ENCODE data around the gene GOLIM4.
"Not testable (repeated sequence)": the region's sequence is repeated elsewhere in the genome, so short reads cannot be mapped to it uniquely, and the experiment has no call there.

Gene GOLIM4

DNA sequence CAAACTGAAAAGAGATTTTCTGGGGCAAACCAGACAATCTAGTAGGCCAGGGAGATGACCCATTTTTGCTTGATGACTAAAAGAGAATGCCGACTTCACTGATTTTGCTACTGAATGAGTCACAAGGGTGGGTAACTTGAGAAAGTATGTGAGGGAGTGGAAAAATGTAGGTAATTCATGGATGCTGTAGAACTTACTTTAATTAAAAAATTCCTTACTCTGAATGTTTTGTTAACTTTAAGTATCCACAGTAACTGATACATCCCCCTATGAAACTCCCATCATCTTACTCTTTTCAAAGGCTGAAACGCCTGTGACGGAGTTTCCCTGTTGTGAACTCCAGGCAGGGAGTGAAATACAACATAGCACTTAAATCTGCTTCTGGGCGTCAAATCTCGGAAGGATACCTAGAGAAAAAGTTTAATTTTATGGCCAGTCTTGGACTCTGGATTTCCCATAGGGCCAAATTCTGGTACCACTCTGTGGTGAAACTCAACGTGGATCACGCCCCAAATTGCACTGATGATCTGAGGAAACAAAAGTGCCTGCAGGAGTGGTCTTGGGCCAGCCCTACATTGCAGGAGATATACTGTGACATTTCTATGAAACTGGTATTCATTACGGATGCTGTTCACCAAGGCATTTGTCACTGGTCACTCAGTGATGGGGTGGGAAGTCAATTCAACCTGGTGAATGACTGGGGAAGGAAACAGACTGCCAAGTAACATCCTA lies 24.0 kb downstream of the GOLIM4 start:
- DNase-seq = no peak

DNA sequence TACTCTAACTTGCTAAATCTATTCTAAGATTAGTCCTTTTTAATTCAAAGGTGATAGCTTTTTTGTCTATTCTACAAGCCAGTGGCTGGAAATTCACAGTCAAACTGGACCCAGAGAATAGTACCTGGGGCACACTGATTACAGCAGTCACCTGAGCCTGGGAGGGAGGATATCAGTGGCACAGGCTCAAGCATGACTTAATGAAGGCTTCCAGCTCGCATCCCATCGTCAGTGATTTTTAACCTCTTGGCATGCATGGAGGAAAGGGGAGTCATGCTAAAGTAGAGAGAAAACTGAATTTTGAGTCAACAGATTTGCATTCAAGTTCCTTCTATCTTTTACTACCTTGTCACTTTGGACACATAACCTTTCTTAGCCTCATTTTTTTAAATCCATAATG lies 24.8 kb downstream of the GOLIM4 start:
- no peak for DNase-seq

DNA sequence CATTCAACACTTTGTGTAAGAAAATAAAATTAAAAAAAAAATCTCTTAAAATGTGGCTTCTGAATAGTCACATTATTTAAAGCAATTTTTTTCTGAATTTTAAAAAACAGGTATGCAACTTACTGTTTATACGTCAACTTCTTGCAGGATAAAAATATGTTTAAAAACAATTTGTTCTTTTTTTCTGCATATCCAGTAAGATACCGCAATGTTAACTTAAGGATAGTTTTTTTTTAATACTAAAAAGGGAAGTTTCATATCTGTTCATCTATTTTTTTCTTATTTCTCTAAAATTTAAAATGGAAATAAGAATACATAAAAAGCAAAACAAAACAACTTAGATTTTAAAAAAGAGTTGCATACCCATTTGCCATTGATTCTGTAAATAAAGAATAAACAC lies 27.4 kb downstream of the GOLIM4 start:
- no peak for DNase-seq

DNA sequence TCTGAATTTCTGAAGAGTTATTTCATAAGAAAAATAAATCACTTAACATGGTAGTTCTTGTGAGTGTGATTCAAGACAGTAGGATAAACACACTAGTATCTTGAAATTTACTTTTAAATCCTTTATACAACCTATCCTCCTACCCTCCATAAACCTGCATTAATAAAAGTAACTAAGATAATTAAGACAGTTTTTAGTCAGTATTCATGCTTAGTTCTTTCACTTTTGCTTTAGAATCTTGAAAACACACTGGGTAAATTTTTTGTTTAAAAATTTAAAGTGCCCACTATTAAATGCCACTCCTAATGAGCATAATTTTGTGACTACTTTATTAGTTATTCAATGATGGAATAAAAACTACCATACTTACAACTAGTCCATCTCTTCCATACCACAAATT lies 28.8 kb downstream of the GOLIM4 start:
- no peak for DNase-seq

DNA sequence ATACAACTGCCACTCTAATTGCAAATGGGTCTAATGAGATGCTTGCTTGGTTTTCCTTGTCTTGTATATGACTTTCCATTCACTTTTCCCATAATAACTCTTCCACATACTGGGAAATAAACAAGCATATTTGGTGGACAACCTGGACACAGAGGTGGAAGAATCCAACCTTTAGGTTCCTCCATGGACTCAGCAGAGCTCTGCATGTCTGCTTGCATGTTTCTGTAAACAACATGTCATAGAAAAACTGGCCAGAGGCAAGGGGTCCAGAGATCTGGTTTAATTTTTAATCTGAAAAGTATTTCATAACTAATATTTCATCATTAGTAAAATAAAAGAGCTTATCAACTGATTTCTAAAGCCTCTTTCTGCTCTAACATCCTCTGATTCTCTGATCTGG lies 30.2 kb downstream of the GOLIM4 start:
- no peak for DNase-seq

DNA sequence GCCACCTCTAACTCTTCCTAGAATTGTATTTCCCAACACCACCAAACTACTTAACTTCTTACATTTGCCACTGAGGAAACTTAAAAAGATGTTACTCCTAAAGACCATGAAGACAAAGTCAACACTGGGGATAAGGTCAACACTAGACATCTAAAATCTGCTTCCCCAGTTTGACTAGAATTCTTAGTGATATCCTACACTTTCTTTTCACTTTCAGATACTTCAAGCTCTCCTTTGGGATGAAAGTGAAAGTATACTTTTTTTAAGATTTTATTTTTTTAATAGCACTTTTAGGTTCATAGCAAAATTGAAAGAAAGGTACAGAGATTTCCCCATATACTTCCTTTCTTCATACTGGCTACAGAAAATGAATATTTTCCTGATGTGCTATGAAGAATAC lies 32.6 kb downstream of the GOLIM4 start:
- no peak for DNase-seq

DNA sequence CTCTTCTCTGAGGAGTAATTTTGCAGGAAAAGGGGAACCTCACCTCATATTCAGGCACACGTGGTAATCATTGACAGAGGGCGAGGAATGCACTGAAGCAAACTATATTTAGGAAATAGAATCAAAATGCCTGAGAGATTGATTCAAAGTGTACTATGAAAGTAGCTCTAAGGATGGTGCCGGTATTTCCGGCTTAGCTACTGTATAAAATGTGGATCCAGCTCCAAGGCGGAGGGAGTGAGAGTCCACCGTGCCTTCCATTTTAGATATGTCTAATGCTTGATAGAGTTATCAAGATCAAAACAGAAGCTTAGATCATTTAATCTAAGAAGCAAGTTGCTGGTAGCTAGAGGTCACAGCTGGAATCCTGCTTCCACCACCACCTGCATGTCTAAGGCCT lies 33.0 kb downstream of the GOLIM4 start:
- DNase-seq = no peak

DNA sequence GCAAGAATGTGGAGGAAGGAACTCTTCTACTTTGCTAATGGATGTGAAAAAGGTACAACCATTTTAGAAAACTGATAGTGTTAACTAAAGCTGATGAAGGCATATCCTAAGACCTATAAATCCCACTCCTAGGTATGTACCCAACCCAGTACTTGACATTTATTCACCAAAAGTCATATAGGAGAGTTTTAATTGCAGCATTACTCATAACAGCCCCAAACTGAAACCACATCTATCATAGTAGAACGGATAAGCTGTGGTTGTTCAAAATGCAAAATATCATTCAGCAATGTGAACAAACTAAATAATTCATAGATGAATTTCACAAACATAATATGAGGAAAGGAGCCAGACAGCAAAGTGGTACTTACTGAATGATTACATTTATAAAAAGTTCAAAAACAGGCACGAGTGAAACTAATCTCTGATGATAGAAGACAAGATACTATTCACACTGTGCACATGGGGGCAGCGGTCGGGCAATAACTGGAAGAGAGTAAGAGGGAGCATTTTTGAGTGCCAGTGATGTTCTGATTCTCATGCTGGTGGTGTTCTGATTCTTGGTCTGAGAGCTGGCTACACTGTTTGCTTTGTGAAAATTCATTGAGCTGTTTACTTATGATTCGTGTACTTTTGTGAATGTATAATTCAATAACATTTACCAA lies 34.3 kb downstream of the GOLIM4 start:
- no peak for DNase-seq

DNA sequence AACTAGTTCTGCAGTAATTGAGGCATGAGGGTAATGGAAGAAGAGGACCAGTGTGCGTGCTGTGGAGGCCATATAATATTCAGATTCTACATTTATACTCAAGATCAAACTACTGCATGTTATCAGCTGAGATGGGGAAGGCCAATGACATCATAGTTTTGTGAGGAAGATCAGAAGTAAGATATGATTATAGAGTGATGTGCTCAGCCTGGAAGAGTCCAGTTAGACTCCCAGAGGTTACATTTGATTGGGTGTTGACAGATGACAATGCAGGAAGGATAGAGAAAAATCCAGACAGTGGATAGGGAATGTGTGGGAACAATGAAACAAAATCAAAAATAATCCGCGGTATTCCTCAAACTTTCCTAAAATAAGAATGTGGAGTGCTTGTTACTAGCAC lies 35.4 kb downstream of the GOLIM4 start:
- DNase-seq = no peak

DNA sequence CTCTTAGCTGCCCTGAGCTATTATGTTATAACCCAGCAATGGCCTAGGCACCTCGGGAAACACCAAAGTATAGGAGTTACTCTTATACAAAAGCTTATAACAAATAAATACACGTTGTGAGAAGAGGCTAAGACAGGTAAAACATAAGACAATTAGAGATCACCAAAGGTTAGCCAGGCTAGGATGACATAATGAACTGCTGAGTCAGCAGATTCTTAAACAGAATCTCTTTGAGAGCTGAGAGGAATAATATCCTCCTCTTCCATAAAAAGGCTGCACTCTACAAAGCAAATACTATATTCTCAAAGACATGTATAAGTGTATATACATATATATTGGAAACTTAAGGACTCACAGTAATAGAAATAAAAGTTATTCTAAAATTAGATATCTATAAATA lies 37.2 kb downstream of the GOLIM4 start:
- DNase-seq = no peak

DNA sequence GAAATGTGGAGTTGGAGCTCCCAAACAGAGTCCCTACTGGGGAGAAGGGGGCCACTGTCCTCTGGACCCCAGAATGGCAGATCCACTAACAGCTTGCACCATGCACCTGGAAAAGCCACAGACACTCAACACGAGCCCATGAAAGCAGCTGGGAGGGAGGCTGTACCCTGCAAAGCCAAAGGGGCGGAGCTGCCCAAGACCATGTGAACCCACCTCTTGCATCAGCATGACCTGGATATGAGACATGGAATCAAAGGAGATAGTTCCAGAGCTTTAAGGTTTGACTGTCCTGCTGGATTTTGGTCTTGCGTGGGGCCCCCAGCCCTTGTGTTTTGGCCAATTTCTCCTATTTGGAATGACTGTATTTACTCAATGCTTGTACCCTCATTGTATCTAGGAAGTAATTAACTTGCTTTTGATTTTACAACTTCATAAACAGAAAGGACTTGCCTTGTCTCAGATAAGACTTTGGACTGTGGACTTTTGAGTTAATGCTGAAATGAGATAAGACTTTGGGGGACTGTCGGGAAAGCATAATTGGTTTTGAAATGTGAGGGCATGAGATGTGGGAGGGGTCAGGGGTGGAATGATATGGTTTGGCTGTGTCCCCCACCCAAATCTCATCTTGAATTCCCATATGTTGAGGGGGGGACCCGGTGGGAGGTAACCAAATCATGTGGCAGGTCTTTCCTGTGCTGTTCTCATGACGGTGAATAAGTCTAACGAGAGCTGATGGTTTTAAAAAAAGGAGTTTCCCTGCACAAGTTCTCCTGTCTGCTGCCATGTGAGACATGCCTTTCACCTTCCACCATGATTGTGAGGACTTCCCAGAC lies 39.1 kb downstream of the GOLIM4 start:
- not testable (repeated sequence) for DNase-seq

DNA sequence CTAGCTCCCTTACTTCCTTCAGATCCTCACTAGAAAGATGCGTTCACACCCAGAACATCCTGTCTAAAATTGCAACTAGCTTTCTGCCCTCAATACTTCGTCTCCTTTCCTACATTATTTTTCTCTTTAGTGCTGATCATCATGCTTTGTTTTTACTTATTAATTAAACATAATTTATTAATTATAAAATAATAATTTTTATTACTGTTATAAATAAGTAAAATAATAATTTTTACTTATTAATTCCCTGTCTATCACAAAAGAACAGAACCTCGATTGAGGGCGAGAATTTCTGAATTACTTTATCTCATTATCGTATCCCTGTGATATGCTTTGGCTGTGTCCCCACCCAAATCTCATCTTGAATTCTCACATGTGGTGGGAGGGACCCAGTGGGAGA lies 41.3 kb downstream of the GOLIM4 start:
- no peak for DNase-seq

DNA sequence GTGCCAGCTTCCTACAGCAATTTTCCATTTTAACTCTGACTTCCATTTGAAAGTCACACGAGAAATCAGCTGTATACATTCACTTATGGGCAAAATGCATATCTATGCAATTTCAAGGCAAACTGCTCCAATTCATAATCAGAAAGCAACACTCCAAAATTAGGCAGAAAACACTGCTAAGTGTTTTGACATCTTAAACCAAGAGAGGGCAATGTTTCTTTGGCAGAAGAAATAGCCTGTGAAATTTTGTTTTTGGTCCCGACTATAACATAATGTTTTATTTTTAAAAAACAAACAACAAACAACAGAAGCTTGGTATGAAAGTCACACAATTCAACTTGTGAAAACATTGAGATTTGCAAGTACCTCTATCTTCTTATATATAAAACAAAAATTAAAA lies 42.6 kb downstream of the GOLIM4 start:
- no peak for DNase-seq

DNA sequence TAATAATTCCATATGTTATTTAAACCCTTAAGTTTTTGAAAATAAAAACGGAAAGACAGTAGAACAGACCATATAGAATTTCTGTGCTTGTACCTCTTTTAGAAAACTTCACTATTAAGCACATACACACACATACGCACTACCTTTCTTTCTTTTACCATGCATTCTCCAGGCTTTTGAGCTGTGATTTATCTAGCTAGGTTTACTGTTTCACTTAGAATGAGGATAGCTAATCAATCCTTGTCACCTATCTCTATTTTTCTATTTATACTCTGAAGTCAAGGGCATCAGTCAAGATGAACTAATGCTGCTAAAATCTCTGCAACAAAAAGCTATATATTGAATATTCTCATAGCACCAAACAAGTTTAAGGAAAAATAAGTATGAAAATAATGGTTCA lies 43.2 kb downstream of the GOLIM4 start:
- no peak for DNase-seq

DNA sequence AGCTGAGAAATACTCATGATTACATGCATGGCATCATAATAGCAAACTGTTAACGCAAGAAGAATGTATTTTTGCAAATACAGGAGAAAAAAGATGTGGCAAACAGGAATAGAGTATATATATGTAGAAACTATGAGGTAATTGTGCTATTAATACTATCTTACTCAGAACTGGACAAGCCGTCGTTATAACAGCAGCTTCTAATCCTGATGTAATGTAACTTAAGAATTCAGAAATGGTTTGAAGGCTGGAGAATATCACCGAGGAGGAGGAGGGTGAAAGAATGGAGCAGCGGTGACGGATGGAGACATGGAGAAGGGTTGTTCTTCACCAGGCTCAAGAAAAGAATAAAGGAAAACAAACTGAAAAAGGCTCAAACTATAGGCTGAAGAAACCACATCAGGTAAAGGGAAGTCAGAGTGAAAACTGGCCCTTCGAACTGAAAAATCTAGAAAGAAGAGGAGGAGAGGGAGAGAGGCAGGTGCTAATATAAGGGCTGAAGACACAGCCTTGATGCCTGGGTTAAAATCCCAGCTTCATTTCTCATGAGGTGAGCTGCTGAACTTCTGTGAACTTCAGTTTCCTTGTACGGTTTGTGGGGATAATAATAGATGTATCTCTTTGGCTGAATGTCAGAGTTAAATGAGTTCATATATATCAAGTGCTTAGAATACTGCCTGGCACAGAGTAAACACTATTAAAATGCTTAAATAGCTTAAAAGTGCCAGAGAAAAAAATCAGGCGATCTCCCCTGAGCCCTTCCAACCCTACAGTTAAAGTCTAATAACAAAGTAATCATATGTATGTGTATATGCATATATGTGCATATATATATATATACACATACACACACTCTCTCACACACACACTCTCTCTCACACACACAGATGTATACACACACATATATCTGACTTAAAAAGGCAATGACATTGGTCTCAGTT lies 43.9 kb downstream of the GOLIM4 start:
- DNase-seq = peak; percentile 47

DNA sequence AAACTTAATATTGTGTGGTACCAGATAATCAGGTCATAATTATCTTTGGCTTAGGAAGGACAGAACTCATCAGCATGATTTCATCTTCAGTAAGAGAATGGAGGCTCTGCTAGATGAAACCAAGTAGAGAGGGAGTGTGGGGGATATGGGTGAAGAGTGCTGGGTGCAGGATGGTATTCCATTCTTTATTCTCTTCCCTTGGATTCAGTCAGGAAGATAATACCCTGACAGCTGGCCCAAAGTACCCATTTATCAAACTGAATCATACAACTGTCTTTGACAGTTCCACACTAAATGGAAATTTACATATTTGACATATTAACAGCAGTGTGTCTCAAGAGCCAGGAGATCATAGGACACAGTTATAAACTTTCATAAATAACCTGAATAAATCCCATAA lies 44.7 kb downstream of the GOLIM4 start:
- DNase-seq = no peak

DNA sequence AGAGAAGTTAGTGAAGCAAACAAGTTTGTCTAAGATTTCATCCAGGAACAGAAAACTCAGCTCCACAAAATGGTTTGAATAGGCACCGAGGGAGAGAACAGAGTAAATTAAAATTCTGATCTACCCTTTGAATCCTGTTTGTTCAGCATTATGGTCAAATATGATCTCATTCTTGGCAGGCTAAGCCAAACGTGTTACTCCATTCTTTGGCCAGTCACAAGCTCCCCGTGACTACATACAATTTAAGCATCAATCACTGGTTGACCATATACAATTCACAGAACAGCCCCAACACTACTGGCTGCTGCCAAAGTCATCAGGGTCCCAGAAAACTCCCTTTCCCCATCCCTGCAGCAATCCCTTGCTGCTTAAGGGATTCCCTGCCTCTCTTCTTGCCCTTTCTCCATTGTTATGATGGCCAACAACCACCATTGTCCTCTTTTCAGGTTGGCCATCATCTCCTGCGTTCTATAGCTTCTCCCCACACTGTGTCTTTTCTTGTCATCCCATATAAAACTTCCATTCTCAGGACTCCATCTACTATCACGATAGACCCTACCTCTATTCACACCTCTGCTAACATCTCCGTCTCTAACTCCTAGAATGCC lies 46.3 kb downstream of the GOLIM4 start:
- peak; percentile 96 for DNase-seq

DNA sequence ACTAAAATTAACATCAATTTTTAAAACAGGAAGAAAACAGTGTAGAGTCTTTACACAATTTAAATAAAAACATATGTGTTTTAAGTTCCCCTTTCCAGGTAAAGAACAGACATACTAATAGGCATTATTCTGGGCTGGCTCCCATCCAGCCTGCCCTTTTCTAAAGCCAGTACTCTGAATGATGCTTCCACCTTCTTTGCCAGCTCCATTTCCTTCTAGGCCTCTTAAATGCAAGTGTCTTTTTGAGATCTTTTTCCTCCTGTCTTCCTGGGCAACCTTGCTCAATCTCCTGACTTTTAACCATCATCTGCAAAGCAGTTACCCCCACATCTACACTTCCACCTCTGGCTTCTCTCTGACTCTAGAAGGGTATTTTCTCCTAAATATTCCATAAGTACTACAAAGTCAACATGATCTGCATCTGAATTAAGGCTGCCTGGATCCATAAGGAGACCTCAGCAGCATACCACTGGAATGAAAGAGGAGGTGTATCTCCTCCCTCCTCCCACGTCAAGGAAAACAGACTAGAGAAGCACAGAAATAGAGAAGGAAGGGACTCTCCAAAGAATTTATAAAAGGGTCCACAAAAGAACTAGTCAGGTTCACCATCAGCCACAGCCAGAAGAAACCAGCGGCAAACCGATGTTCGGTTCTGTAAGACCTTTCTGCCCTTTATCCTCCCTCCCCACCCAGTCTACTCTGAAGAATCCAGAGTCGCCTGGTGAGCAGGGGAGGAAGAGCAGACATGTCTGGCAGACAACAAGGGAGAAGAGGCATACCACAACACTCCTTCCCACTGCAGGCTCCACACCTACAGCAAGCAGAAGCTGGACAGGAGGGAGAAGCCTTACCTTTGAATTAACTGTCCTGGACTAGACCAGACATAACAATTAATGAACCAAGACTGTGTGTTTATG lies 47.1 kb downstream of the GOLIM4 start:
- DNase-seq = no peak

DNA sequence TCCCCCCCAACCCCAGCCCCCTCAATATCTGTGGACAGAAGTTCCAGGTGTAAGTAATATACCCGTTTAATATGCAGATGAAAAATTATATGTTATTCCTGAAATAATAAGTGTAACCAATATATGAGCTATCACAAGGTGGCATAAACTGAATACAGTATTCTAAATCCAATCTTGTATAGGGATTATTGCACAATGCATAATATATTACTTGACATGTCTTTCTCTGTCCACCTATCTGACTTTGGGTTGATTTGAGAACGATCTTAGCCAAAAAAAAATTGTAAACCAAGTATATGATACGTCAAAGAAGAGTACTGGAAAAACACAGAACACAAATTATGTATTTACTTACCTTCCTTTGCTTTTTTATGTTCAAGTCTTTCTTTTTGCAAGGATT lies 47.8 kb downstream of the GOLIM4 start:
- no peak for DNase-seq

DNA sequence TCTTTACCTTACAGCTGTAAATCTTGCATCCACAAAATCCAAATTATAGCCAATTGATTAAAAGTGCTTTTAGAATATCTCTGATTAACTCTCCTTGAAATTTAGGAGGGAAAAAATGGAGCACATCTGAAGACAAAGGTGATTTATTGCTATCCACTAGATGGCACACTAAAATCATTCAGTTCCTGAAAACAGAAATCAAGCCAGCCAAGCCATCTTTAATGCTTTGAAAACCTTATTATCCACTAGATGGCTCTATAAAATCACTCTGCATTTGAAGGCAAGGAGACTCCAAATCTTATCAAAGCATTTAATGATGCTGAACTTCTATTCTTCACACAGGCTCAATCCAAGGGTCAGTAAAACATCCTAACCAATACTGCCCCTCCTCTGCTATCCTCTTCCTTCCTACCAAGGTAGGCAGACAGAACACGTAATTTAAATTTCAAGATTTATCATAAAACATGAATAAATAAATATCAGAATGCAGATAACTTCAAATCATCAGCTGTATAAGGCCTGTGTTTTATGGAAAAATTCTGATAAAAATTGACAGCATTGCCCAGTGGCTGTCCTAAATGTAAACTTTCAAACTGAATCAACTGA lies 48.4 kb downstream of the GOLIM4 start:
- peak; percentile 91 for DNase-seq

DNA sequence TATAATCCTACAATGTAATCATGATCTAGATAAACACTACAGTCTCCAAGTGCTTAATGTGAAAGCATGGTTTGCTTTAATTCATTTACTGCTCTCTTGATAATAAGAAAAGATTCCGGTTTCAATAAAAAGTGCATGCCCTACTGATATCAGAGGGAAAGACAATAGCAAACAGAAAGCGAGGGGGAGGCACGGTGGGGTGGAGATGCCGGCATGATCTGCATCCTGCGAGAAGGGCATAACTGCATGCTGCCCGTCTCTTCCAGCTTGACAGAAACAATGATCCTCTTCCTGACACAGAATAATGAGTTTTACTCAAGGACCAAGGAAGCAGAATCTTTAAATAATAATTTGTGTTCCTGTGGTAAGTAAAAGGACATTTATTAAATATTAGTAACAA lies 51.7 kb downstream of the GOLIM4 start:
- no peak for DNase-seq

Measured in NCI-H2081 treated with DMSO at 0.1 percent for 48 hours (cell line).